Fibroblast of peridontal ligament (primary cell): ENCODE data around the gene MDM1.

Experiments
- DNase-seq: peaks from one replicate; pipeline ENCODE4 v3.0.0-alpha.2; 2010; ENCODE audit errors: extremely low read depth

MDM1 gene

GRCh38 chr12:68319988-68320623 lies 12.1 kb downstream of the MDM1 start:
- peak; percentile 89 for DNase-seq

- DNase-seq = peak; percentile 80
These were observed 15.0 kb downstream of the MDM1 start for GRCh38 chr12:68317047-68317667.

- DNase-seq = peak; percentile 65
These were observed 21.8 kb downstream of the MDM1 start for GRCh38 chr12:68310370-68310769.

GRCh38 chr12:68306564-68306963 lies 25.6 kb downstream of the MDM1 start:
- DNase-seq = no peak

- DNase-seq = no peak
These were observed 26.9 kb downstream of the MDM1 start for GRCh38 chr12:68305278-68305677.

GRCh38 chr12:68304626-68305025 lies 27.5 kb downstream of the MDM1 start:
- DNase-seq = no peak

- DNase-seq = peak; percentile 47
These were observed 28.3 kb downstream of the MDM1 start for GRCh38 chr12:68303850-68304249.

- DNase-seq = no peak
These were observed 34.2 kb downstream of the MDM1 start for GRCh38 chr12:68297929-68298328.

GRCh38 chr12:68294251-68294650 lies 37.9 kb downstream of the MDM1 start:
- no peak for DNase-seq

- no peak for DNase-seq
These were observed 38.8 kb downstream of the MDM1 start for GRCh38 chr12:68293347-68293746.

GRCh38 chr12:68292151-68292943 lies 39.8 kb downstream of the MDM1 start:
- DNase-seq = no peak

GRCh38 chr12:68291396-68292036 lies 40.6 kb downstream of the MDM1 start:
- no peak for DNase-seq

GRCh38 chr12:68290126-68290525 lies 42.0 kb downstream of the MDM1 start:
- DNase-seq = no peak

- no peak for DNase-seq
These were observed 45.1 kb downstream of the MDM1 start for GRCh38 chr12:68287106-68287505.

- no peak for DNase-seq
These were observed 45.8 kb downstream of the MDM1 start for GRCh38 chr12:68286396-68286795.

GRCh38 chr12:68285541-68285940 lies 46.6 kb downstream of the MDM1 start:
- DNase-seq = no peak

- DNase-seq = no peak
These were observed 50.7 kb downstream of the MDM1 start for GRCh38 chr12:68281322-68282077.

- DNase-seq = no peak
These were observed 51.9 kb downstream of the MDM1 start for GRCh38 chr12:68280240-68280639.

GRCh38 chr12:68279227-68280054 lies 52.7 kb downstream of the MDM1 start:
- no peak for DNase-seq

- no peak for DNase-seq
These were observed 55.7 kb downstream of the MDM1 start for GRCh38 chr12:68276402-68276930.

- DNase-seq = no peak
These were observed 59.4 kb downstream of the MDM1 start for GRCh38 chr12:68272732-68273131.
